Measurements from ENCODE around the gene ZCCHC14.

DNA sequence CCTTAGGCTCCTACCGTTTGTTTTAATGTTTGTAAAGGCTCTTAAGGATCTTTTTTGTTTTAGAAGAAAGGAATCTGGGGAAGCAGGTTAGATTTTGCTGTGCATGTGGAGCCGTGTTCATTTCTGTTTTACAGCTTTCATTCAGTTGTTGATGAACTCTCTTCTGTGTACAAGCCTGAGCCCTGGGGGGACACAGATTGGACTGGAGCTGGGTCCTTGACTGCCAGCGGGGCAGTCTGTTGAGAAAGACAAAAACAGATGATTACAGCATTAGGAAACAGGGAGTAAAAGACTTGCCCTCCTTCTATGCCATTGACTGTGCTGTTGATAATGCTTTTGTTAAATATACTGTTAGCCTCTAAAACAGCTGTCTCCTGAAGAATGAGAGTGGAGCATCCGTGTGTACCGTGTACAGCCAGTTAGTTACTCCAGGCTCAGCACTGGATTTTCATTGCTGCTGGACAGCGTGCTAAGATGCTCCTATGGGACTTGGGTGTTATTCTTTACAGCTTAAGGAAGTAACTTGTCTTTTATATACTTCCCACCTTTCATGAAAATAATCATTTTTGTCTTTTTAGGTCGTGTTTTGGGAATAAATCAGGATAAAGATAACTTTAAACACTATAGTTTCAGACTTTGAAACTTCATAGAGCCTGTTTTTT, 97.5 kb downstream of the ZCCHC14 start:
- no peak for TF ChIP-seq EZH2 (IDR thresholded peaks at IDR 0.05; ENCODE audit: borderline replicate concordance, insufficient read depth, low read depth, low read length, poor library complexity, severe bottlenecking)
- TF ChIP-seq, protein P1, sequence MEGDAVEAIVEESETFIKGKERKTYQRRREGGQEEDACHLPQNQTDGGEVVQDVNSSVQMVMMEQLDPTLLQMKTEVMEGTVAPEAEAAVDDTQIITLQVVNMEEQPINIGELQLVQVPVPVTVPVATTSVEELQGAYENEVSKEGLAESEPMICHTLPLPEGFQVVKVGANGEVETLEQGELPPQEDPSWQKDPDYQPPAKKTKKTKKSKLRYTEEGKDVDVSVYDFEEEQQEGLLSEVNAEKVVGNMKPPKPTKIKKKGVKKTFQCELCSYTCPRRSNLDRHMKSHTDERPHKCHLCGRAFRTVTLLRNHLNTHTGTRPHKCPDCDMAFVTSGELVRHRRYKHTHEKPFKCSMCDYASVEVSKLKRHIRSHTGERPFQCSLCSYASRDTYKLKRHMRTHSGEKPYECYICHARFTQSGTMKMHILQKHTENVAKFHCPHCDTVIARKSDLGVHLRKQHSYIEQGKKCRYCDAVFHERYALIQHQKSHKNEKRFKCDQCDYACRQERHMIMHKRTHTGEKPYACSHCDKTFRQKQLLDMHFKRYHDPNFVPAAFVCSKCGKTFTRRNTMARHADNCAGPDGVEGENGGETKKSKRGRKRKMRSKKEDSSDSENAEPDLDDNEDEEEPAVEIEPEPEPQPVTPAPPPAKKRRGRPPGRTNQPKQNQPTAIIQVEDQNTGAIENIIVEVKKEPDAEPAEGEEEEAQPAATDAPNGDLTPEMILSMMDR (IDR thresholded peaks at IDR 0.05), result no peak

Measured in B cell (primary cell).